ENCODE data around the gene PRKCZ.

DNA sequence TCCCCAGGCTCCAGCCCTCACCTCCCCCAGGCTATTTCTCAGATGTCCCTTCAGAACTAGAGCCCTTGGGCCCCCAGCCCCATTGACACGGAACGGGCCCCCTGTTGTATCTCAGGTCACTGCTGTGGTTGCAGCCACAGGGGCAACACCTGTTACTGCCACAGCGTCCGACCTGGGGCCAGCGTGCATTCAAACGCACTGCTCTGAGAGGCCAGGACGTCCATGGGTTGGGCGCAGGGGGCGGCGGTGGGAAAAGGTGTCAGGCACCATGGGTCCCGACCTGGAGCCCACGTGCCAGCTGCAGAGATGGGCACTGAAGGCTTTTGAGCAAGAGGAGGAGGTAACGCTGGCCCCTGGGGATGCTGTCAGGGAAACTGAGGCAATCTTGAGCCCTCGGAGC lies 131.1 kb downstream of the PRKCZ start:
- TF ChIP-seq, protein P1, sequence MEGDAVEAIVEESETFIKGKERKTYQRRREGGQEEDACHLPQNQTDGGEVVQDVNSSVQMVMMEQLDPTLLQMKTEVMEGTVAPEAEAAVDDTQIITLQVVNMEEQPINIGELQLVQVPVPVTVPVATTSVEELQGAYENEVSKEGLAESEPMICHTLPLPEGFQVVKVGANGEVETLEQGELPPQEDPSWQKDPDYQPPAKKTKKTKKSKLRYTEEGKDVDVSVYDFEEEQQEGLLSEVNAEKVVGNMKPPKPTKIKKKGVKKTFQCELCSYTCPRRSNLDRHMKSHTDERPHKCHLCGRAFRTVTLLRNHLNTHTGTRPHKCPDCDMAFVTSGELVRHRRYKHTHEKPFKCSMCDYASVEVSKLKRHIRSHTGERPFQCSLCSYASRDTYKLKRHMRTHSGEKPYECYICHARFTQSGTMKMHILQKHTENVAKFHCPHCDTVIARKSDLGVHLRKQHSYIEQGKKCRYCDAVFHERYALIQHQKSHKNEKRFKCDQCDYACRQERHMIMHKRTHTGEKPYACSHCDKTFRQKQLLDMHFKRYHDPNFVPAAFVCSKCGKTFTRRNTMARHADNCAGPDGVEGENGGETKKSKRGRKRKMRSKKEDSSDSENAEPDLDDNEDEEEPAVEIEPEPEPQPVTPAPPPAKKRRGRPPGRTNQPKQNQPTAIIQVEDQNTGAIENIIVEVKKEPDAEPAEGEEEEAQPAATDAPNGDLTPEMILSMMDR (IDR thresholded peaks at IDR 0.05; ENCODE audit: low read depth, low read length): no peak
- TF ChIP-seq EZH2phosphoT487 (IDR thresholded peaks at IDR 0.05; ENCODE audit: low read depth): no peak

Data from OCI-LY3 (cell line).